Medulla oblongata (tissue), 1 donor: ENCODE results near the gene HORMAD2.
A peak's percentile ranks its signal among the peaks of the same experiment; 100 is the strongest.
"Not testable (repeated sequence)": the region's sequence is repeated elsewhere in the genome, so short reads cannot be mapped to it uniquely, and the experiment has no call there.

ENCODE experiments used
- DNase-seq: peaks from one replicate; pipeline ENCODE4 v3.0.0-alpha.2; 2015; ENCODE audit errors: extremely low spot score

HORMAD2 gene

DNA sequence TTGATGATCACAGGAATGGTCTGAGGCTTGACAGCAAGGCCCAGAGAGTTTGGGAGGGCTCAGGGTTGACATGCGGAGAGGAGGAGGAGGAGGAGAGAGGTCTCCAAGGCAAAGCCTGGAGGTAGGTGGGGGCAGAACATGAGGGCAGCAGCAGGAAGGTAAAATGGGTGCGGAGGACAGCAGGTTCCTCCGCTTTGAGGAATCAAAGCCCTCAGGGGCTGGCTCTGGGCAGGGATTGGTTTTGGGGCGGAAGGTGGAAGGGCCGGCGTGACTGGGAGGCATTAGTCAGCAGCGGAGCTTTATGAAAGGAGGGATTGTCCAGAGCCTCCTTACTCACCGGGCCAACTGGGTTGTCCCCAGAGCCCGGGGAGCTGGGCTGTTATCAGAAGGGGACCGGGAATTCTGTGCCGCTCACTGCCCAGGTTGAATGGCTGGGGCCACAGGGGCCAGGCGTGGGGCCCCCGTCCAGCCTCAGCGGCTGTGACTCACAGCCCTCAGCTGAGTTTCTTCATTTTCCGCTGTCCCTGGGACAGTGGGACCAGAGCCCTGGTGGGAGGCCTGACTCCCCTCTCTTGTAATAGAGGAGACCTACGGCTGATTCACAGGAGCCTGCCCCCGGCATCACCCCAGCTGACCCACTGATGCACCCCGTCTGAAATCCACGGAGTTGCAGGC is 130.1 kb downstream of the HORMAD2 start:
- DNase-seq, result peak; percentile 49

DNA sequence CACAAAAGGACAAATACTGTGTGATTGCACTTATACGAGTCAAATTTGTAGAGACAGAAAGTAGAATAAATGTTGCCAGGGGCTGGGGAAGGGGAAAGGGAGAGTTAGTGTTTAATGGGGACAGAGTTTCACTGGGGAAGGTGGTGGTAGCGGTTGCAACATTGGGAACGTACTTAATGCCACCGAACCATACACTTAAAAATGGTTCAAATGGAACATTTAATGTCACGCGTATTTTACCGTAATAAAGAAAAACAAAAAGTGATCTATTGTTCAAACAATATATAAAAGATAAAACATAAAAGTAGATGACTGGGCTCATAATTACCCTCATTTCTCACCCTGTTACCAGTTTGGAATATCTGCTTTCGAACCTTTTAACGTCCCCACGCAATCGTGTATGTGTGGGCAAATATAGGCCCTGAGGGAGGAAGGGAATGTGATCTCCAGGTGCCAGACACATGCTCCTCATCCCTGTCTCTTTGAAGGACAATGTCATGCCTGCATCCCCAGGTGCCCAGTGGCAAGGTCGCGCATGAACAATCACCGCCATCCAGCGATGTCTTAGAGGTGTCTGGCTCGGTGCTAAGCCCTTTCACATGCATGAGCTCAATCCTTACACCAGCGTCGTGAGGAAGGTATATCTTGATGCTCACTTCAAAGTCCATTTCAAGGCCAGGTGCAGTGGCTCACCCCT is 131.0 kb downstream of the HORMAD2 start:
- no peak for DNase-seq

DNA sequence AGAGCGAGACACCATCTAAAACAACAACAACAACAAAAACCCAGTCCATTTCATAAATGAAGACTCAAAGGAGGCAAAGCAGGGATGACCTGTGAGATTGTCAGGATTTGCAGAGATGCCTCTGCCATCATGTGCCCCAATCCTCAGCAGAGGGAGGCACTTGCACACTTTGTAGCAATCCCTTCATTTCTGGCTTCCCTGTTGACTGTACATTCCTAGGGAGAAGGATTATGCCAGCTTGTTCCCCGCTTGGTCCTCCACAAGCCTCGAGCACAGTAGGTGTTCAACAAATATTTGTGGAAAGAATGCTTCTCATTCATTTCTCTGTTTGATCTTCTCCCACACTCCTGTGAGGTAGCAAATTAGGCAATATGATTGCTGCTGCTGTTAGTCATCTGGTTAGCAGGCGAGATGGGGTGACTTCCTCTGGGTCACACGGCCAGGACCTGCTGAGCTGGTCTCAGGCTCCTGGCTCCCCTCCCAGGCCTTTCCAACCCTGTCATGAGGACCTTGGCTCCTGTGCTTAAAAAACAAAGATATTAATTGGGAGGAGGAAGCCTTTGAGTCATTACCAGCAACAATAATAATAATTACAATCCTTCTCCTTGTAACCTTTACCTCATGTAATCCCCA is 132.2 kb downstream of the HORMAD2 start:
- DNase-seq, result peak; percentile 50

DNA sequence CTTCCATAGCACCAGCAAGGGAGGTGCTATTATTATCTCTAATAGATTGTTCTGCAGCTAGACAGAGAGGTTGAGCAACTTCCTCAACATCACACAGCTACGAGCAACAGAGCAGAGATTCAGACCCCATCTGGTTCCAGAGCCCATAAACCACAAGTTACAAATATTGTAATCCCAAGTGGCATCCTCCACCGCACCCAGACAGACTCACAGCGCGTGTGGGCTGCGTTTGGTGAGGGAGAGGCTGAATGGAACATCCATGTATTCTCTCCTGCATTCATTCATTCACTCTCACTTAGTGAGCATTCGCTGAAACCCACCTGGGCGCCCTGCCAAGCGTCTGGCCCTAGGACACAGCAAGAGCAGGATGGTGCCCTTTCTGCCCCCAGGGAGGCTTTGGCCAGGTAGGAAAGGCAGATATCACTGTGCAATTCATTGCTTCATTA is 132.8 kb downstream of the HORMAD2 start:
- no peak for DNase-seq

DNA sequence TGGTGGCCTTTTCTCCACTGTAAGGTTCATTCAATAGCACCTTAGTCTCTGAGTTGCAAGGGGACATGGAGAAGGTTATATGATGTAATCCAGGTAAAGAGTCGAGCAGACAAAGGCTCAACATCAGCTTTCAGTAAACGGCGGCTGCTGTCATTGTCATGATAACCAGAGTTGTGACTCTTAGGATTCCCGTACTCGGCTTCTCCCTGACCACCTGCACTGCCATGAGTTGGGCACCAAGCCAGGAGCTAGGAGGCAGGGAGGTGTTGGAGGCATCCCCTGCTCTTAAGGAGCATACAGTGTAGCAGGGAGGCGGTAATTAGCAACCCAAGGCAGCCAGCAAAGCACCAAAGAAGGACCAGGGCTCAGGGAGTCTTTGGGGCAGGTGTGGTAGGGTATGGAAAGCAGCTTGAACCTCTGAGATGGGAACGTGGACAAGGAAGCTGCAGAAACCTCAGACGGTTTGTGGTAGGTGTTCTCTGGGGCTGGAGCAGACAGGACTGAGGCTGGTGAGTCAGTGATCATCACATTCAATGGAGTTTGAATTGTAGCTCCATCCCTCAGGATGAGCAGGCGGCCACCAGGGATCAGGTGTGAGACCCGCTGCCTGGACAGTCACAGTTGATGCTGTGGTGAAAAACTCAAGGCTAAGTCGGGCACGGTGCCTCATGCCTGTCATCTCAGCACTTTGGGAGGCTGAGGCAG is 134.6 kb downstream of the HORMAD2 start:
- no peak for DNase-seq

DNA sequence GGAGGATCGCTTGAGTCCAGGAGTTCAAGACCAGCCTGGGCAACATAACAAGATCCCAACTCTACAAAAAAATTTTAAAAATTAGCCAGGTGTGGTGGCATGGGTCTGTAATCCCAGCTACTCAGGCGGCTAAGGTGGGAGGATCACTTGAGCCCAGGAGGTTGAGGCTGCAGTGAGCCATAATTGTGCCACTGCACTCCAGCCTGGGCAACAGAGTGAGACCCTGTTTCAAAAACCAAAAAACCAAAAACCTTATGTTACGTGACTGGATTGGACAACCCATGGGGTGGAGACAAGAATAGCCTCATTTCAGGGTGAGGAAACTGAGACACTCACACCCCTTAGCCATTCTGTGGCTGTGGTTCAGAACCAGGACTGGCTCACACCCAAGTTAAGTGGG is 136.0 kb downstream of the HORMAD2 start:
- not testable (repeated sequence) for DNase-seq

DNA sequence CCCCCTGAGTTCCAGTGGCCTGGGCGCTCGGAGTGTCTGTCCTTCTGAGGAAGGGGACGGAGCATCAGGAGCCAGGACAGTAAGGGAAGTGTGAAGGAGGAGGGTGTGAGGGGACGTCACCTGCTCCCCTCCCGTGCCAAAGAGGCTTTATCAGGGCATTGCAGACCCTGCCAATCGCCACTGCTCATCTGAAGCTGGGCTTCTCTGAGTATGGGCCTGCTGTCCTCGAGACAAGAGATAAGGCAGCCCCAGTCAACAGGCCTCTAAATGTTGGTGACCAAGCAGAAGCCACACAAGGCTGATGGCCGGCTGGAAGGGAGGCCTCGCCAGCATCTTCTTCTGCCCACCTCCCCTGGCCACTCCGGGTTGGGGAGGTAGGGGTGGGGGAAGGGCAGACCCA is 136.4 kb downstream of the HORMAD2 start:
- no peak for DNase-seq

DNA sequence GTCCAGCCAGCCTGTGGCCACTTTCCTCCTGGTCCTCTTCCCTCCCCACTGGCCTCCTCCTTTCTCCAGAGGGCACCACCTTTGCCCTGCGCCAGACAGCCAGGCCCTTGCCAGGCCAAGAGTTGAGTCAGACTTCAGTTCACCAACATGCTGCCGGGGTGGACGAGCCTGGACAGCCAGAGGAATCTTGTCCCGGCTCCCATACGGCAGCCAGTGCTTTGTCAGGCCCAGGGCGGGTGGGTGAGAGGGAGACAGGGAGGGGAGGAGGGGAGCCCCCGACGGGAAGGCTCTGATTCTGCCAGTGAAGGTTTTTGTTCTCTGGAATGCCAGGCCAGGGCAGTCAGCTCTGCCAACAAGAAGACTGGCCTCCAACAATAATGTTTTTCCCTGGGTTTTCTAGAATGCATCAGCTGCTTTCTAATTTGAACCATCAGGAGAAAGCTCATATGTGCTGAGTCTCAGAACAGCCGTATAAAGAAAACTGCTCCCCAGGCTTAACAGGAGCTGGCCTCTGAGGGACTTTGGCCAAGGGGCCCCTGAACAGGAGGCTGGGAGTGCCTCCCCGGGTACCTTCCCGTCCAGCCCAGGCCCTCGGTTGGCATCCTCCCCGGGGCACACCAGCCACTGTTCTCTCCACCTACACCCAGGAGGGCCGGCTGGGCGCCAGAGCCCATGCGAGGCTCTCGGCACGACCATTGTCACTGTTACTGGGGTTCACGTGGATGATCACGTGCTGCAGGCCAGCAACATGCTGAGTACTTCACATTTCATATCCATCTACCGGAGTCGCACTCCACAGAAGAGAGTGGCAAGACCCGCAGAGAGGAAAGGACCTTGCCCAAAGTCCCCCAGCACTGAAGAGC is 137.7 kb downstream of the HORMAD2 start:
- peak; percentile 67 for DNase-seq

DNA sequence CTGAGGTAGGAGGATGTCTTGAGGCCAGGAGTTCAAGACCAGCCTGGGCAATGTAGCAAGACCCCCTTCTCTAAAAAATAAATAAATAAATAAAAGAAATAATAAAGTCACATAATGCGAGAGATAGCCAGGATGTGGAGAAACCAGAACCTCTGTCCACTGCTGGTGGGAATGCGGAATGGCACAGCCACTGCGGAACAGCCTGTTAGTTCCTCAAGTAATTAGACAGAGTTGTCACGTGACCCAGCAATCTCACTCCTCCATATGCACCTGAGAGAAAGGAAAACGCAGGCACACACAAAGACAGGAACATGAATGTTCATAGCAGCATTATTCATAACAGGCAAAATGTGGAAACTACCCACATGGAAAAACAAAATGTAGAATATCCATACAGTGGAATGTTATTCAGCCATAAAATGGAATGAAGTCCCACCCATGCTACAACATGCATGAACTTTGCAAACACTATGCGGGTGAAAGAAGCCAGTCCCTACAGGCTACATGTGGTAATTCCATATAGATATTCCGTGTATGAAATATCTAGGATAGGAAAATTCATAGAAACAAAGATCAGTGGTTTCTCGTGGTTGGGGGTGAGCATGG is 138.9 kb downstream of the HORMAD2 start:
- DNase-seq, result no peak

DNA sequence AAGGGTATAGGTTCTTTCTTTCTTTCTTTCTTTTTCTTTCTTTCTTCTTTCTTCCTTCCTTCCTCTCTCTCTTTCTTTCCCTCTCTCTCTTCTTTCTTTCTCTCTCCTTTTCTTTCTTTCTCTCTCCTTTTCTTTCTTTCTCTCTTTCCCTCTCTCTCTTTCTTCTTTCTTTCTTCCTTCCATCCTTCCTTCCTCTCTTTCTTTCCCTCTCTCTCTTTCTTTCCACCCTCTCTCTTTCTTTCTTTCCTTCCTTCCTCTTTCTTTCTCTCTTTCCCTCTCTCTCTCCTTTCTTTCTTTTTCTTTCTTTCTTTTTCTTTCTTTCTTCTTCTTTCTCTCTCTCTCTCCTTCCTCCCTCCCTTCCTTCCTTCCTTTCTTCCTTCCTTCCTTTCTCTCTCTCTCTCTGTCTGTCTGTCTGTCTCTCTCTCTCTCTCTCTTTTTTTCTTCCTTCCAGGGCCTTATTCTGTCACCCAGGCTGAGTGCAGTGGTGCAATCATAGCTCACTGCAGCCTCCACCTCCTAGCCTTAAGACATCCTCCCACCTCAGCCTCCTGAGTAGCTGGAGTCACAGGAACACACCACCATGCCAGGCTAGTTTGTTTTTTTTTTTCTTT is 139.5 kb downstream of the HORMAD2 start:
- no peak for DNase-seq

DNA sequence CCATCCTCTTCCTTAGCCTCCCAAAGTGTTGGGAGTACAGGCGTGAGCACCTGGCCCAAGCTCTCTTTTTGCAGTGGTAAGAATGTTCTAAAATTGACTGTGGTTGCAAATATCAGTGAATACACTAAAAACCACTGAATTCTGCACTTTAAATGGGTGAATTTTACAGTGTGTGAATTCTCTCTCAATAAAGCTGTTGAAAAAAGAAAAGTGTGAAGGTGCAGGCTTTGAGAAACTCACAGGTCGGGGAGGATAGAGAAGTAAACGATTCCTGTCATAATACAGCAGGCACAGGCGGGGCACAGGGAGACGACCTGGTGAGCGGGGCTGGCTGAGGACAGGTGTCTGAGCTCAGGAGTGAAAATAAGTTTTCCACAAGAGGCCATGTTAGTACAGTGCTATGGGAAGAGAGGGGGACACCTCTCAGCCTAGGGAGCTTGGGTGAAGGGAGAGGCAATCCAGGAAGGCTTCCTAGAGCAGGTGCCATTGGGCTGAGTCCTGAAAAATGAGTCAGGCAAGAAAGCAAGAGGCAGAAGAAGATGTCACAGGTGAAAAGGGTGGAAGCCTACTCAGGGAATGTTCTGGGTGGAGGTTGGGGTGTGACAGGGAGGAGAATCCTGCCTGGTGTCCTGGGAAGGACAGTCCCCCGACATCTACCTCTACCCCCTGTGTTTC is 140.2 kb downstream of the HORMAD2 start:
- DNase-seq, result no peak

DNA sequence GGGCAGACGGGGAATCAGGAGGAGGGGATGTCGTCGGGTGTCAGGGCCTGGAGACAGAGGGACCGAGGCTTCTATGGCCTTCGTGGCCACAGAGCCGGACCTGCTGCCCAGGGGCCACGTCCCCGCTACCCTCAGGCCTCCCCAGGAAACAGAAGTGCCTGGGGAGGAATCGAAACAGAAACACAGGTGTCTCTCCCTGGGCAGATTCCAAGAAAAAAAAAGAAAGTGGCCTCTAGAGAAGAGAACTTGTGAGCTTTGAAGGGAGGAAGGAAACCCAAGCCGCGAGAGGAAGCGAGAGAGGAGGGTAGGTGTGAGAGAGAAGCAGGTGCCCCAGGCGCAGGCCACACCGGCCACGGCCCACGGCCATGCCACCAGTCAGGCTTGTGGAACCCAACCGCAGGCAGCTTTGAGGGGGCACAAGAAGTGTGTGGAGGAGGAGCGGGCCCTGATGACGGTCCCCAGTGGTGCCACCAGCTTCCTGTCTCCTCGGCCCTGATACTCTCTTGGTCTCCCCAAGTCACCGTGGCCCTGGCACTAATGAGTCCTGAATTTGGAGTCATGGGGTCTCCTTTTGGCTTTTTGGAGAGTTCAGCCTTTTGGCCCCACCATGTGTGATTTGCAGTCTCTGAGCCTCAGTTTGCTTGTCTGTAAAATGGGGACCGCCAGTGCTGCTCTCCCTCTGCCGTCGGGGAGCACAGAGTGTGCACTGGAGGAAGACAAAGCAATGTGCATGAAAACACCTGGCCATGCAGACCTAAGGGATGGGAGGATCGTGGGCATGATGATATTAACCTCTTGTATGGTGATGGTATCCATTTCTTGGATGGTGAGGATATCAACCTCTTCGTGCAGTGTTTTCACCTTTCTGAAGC is 141.1 kb downstream of the HORMAD2 start:
- DNase-seq, result no peak

DNA sequence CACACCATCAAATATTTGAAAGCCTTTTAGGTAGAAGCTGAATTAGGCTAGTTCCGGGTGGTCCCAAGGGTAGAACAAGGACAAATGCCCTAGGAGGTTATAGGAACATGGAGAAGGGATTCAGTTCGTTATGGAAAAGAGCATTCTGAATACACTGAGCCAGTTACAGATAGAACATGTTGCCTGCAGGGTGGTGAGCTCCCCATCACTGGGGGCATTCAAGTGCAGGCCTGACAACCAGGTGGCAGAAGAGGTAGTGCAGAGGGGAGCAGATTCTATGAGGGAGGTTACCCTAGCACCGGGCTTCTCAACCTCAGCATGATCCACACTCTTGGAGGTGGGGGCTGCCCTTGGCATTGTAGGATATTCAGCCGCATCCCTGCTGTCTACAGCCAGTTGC is 142.1 kb downstream of the HORMAD2 start:
- no peak for DNase-seq

DNA sequence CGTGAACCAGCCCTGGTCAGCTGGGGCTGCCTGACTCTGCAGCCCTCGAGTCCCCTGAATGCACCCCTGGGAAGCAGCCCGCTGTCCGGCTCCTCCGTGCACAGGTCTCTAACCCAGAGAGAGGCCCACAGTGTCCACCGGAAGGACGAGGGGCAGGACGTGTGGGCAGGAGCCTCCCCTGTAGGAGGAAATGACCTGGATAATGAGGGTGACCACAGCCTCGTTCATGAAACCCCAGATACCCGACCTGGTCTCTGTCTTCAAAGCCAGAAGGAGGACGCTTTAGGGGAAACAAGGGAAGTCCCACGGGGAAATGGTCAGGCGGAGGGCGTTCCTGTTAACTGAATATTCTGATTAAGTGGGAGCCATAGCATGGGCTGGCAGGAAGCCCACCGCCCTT is 143.0 kb downstream of the HORMAD2 start:
- no peak for DNase-seq

DNA sequence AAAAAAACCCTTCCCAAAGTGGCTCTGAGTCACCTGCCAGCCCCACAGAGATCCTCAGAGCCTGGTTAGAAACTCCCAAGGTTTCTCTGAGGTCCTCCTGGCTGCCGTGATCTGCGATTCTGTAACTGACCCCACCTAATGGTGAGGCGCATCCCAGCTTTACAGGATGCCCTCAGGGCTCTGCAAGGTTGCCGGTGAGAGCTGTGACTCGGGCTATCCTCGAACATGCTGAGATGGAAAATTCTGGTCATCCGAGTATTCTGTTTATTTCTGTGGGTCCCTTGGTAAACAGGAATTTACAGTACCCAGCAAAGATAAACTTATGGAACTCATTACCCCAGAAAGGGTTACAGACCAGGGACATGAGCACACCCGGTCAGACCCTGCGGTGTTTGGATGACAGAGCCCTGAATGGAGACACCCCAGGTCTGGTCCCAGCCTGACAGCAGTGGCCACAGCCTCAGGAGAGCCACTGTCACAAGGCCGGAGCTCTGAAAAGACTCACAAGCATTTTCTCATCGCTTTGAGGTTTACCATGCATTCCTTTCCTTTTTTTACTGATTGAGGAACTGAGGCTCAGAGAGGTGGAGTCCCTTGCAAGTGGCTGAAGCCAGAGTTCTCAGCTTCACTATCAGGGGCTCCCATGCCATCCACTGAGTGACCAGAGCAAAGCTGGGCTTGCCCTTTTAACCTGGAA is 144.0 kb downstream of the HORMAD2 start:
- no peak for DNase-seq

DNA sequence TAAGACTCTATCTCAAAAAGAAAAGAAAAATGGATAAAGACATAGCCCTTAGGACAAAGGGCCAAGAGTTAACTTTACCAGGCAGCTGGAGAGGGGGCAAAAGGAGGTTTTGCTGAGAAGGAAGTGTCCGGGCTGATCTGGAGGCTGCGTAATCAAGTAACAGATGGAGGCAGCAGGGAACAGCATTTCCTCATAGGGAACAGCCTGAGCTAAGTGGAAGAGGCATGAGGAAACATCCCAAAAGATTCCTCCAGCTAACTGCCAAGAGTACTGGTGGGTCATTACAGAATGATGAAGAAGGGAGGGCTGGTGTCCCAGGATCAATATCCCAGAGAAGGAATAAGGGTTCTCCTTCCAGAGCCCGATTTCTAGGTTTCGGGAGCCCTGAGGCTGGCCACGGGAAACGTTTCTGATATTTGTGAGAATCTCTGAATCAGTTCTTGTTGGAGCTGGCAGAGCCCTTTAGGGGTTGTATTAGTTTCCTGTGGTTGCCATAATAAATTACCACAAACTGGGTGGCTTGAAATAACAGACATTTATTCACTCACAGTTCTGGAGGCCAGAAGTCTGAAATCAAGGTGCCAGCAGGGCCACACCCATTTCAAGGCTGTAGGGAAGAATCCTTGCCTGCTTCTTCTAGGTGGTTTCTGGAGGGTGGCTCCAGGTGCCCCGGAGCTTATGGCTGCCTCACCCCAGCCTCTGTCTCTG is 145.1 kb downstream of the HORMAD2 start:
- no peak for DNase-seq

DNA sequence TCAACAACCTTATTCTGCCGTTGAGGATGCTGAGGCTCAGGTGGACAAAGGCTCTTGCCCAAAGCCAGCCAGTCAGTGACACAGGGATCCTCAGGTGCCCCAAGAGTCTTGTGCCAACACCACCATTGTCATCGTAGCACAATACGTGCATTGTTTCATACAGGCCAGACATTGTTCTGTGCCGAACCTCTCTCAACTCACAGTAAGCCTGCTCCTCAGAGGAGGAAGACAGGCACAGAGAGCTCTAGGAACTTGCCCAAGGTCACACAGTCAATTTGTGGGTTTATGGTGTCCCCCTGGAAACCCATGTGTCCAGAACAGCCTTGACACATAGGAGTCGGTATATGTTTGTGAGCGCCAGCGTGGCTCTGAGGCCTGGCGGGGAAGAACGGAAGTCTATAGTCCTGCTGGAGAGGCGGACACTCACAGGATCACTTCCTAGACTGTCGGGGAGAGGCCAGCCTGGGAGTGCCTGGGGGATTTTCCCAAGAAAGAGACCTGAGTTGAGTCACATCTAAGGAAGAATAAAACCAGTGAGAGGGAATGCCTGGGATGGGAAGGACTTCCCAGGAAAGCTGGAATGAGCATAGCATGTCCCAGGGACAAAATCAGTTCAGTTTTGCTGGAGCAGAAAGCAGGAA is 146.0 kb downstream of the HORMAD2 start:
- DNase-seq, result no peak
